Activated CD8-positive, alpha-beta memory T cell treated with anti-CD3 and anti-CD28 coated beads, Interleukin-2, amount 50 U/mL, for 1 hour (primary cell): ENCODE measurements around the gene ANKRD40.
"Not testable (repeated sequence)": the region's sequence is repeated elsewhere in the genome, so short reads cannot be mapped to it uniquely, and the experiment has no call there.

Experiments used
- DNase-seq: peaks from one replicate; pipeline ENCODE4 v3.0.0-alpha.2; 2020; ENCODE audit errors: extremely low read depth

Gene ANKRD40

GRCh38 chr17:50685691-50686493 is 21.8 kb downstream of the ANKRD40 start:
- no peak for DNase-seq

GRCh38 chr17:50685334-50685665 is 22.4 kb downstream of the ANKRD40 start:
- no peak for DNase-seq

- DNase-seq: no peak
Observed at GRCh38 chr17:50684612-50685333, 22.9 kb downstream of the ANKRD40 start.

- DNase-seq: no peak
Observed at GRCh38 chr17:50684288-50684611, 23.5 kb downstream of the ANKRD40 start.

GRCh38 chr17:50683434-50684287 is 24.1 kb downstream of the ANKRD40 start:
- DNase-seq: no peak

GRCh38 chr17:50682938-50683337 is 24.8 kb downstream of the ANKRD40 start:
- DNase-seq: no peak

GRCh38 chr17:50682441-50682840 is 25.3 kb downstream of the ANKRD40 start:
- no peak for DNase-seq

GRCh38 chr17:50681263-50682200 is 26.2 kb downstream of the ANKRD40 start:
- no peak for DNase-seq

GRCh38 chr17:50680543-50681262 is 27.0 kb downstream of the ANKRD40 start:
- DNase-seq: not testable (repeated sequence)

GRCh38 chr17:50680126-50680525 is 27.6 kb downstream of the ANKRD40 start:
- no peak for DNase-seq

- DNase-seq: no peak
Observed at GRCh38 chr17:50679008-50679544, 28.6 kb downstream of the ANKRD40 start.

GRCh38 chr17:50677851-50678375 is 29.8 kb downstream of the ANKRD40 start:
- no peak for DNase-seq

GRCh38 chr17:50676065-50676975 is 31.4 kb downstream of the ANKRD40 start:
- no peak for DNase-seq

- DNase-seq: no peak
Observed at GRCh38 chr17:50675627-50676026, 32.1 kb downstream of the ANKRD40 start.

GRCh38 chr17:50675190-50675589 is 32.5 kb downstream of the ANKRD40 start:
- DNase-seq: no peak

- no peak for DNase-seq
Observed at GRCh38 chr17:50672831-50673551, 34.7 kb downstream of the ANKRD40 start.

- DNase-seq: no peak
Observed at GRCh38 chr17:50672071-50672470, 35.6 kb downstream of the ANKRD40 start.

- no peak for DNase-seq
Observed at GRCh38 chr17:50668838-50669581, 38.7 kb downstream of the ANKRD40 start.
